Thoracic aorta (tissue), 2 donors: ENCODE results near the gene NDUFC1. TPM values are rescaled to one million over a fixed set of nuclear protein-coding genes. Genes with fewer than 3 reads are reported as not detected.
"Not testable (repeated sequence)": the region's sequence is repeated elsewhere in the genome, so short reads cannot be mapped to it uniquely, and the experiment has no call there.

Source experiments
- ATAC-seq: fragments of 150-250 bp; one replicate; pipeline ENCODE4 v1.8.0; 2017; ENCODE audit warnings: low read depth; ENCODE audit not compliant: insufficient number of reproducible peaks, low FRiP score
- DNase-seq: peaks from one replicate; pipeline ENCODE4 v3.0.0-alpha.2; 2020; ENCODE audit warnings: low spot score
- H3K27ac ChIP-seq, 2 donors: fragments of 200-600 bp; sonication (generic); 1 replicate in 1 of 2; 2 replicates in 1 of 2; pipeline ENCODE4 v1.5.1; 2016; ENCODE audit warnings: mild to moderate bottlenecking in 2 of 2, moderate library complexity in 2 of 2
- H3K27me3 ChIP-seq: fragments of 200-600 bp; sonication (generic); replicated peaks from 2 replicates; pipeline ENCODE4 v1.6.0; 2016; ENCODE audit warnings: mild to moderate bottlenecking; ENCODE audit not compliant: insufficient read depth
- H3K36me3 ChIP-seq: fragments of 200-600 bp; sonication (generic); one replicate; pipeline ENCODE4 v1.5.1; 2016
- H3K4me1 ChIP-seq, 2 donors: fragments of 200-600 bp; sonication (generic); 1 replicate in 1 of 2; 2 replicates in 1 of 2; pipeline versions ENCODE4 v1.5.1 to v1.6.0; 2016; ENCODE audit warnings: low read depth in 2 of 2, mild to moderate bottlenecking in 1 of 2; ENCODE audit not compliant: control insufficient read depth in 1 of 2
- H3K4me3 ChIP-seq: fragments of 200-600 bp; sonication (generic); 2 replicates; pipeline ENCODE4 v1.5.1; 2016; ENCODE audit warnings: mild to moderate bottlenecking
- H3K9me3 ChIP-seq: fragments of 200-600 bp; sonication (generic); 2 replicates; pipeline ENCODE4 v1.5.1; 2016
- CTCF ChIP-seq: fragments of 200-600 bp; sonication (generic); IDR thresholded peaks from one replicate; pipeline ENCODE4 v1.5.1; 2019; ENCODE audit warnings: antibody characterized with exemption
- total RNA-seq, 2 donors: library from RNA; depleted of rRNA; stranded (reverse); fragments of >200 nt; gene quantifications; one replicate each; pipeline versions ENCODE4 v1.1.0 to v1.2.3, GENCODE V29; 2016

Gene NDUFC1
- total RNA-seq, 2 donors from 2014 or later: 12.3 to 16.4 TPM

- no peak overlapping the region for H3K4me3 ChIP-seq
- H3K36me3 ChIP-seq: no peaks in the 10 kb centered on the region
- H3K27me3 ChIP-seq: no peaks in the 10 kb centered on the region
- ATAC-seq (no peak), DNase-seq (no peak)
- H3K27ac ChIP-seq: no peak overlapping the region
- no peak for TF ChIP-seq CTCF
- no peaks in the 10 kb centered on the region for H3K9me3 ChIP-seq
- peaks cover 4 to 19% of the 10 kb centered on the region in 2 donors for H3K4me1 ChIP-seq
Observed at GRCh38 chr4:139329665-139330200, 27.5 kb upstream of the NDUFC1 start.

- no peaks in the 10 kb centered on the region for H3K27me3 ChIP-seq
- peaks cover 6 to 25% of the 10 kb centered on the region in 2 donors for H3K4me1 ChIP-seq
- no peak for ATAC-seq
- no peak for TF ChIP-seq CTCF
- no peaks in the 10 kb centered on the region for H3K9me3 ChIP-seq
- H3K4me3 ChIP-seq: no peak overlapping the region
- H3K27ac ChIP-seq: no peak overlapping the region
- DNase-seq: no peak
- no peaks in the 10 kb centered on the region for H3K36me3 ChIP-seq
Observed at GRCh38 chr4:139324620-139325019, 22.3 kb upstream of the NDUFC1 start.

GRCh38 chr4:139322541-139322940, 20.3 kb upstream of the NDUFC1 start:
- H3K4me3 ChIP-seq, H3K27me3 ChIP-seq, H3K9me3 ChIP-seq, DNase-seq, H3K27ac ChIP-seq, H3K36me3 ChIP-seq, ATAC-seq: not testable (repeated sequence)
- peaks cover 6 to 26% of the 10 kb centered on the region in 2 donors for H3K4me1 ChIP-seq

GRCh38 chr4:139322070-139322469, 19.8 kb upstream of the NDUFC1 start:
- ATAC-seq, H3K27ac ChIP-seq: not testable (repeated sequence)

GRCh38 chr4:139319571-139319970, 17.3 kb upstream of the NDUFC1 start:
- H3K9me3 ChIP-seq: no peaks in the 10 kb centered on the region
- H3K27me3 ChIP-seq: no peaks in the 10 kb centered on the region

More at GRCh38 chr4:139322070-139322469, 19.8 kb upstream of the NDUFC1 start:
- H3K9me3 ChIP-seq, DNase-seq, H3K4me3 ChIP-seq, H3K36me3 ChIP-seq, H3K27me3 ChIP-seq: not testable (repeated sequence)
- peaks cover 6 to 26% of the 10 kb centered on the region in 2 donors for H3K4me1 ChIP-seq

GRCh38 chr4:139317635-139318034, 15.4 kb upstream of the NDUFC1 start:
- H3K27ac ChIP-seq: no peak overlapping the region
- ATAC-seq (no peak), DNase-seq (no peak)
- H3K27me3 ChIP-seq: no peaks in the 10 kb centered on the region
- H3K9me3 ChIP-seq: no peaks in the 10 kb centered on the region
- no peak overlapping the region for H3K4me3 ChIP-seq
- no peak for TF ChIP-seq CTCF
- no peaks in the 10 kb centered on the region for H3K36me3 ChIP-seq
- H3K4me1 ChIP-seq: peaks cover 0 to 19% of the 10 kb centered on the region in 2 donors

More at GRCh38 chr4:139319571-139319970, 17.3 kb upstream of the NDUFC1 start:
- H3K27ac ChIP-seq: no peak overlapping the region
- no peak for ATAC-seq
- no peak overlapping the region for H3K4me3 ChIP-seq
- no peak for DNase-seq
- H3K4me1 ChIP-seq: peaks cover 6 to 28% of the 10 kb centered on the region in 2 donors
- no peak for TF ChIP-seq CTCF
- no peaks in the 10 kb centered on the region for H3K36me3 ChIP-seq
